OCI-LY7 (cell line): Measurements from ENCODE around the gene ABHD15.

ENCODE experiments used
- EZH2phosphoT487 ChIP-seq: fragments of 200-600 bp; sonication (generic); IDR thresholded peaks from 2 replicates; pipeline ENCODE4 v1.6.1; 2018; ENCODE audit warnings: low read depth, borderline replicate concordance, mild to moderate bottlenecking, mixed run types, antibody characterized with exemption, low read length, moderate library complexity, mixed read lengths
- TF ChIP-seq, protein P1 (sequence below): fragments of 200-600 bp; sonication (generic); conservative IDR thresholded peaks from 2 replicates; pipeline ENCODE4 v1.5.1; 2014; ENCODE audit warnings: mild to moderate bottlenecking, antibody characterized with exemption, low read length, moderate library complexity, mixed read lengths

DNA sequence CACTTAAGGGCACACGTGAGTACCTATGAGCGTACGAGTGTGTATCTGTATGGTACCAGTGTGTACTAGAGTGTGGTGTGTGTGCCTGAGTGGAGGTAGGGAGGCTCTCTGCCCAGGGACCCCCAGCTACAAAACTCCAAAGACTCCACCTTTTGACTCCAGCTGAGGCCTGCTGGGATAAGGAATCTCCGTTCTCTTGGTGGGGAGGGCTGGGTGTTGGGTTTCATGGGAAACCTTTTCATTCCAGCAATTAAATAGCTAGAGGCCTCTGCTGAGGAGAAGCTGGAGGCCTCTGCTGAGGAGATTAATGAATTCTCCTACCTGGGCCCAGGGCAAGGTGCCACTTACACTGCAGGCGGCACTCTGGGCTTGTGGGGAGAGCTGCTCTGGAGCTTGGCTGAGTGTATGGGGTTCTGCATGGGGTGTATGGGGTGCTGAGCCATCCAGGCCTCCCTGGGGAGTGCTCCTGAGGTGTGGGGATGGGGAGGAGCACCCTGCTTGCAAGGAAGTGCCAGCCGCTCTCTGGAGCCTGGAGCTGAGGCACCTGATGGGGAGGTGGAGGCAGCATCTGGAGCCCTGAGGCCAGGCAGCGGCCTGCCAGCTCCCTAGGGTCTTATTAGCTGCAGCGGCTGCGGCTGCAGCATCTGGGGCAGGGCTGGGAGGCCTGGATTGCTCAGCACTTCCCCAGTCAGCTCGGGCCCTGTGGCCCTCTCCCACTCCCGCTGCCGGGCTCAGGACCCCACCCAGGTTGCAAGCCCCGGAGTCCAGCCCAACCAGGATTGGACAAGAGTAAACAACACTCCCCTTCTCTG, 30.7 kb upstream of the ABHD15 start:
- TF ChIP-seq, protein P1, sequence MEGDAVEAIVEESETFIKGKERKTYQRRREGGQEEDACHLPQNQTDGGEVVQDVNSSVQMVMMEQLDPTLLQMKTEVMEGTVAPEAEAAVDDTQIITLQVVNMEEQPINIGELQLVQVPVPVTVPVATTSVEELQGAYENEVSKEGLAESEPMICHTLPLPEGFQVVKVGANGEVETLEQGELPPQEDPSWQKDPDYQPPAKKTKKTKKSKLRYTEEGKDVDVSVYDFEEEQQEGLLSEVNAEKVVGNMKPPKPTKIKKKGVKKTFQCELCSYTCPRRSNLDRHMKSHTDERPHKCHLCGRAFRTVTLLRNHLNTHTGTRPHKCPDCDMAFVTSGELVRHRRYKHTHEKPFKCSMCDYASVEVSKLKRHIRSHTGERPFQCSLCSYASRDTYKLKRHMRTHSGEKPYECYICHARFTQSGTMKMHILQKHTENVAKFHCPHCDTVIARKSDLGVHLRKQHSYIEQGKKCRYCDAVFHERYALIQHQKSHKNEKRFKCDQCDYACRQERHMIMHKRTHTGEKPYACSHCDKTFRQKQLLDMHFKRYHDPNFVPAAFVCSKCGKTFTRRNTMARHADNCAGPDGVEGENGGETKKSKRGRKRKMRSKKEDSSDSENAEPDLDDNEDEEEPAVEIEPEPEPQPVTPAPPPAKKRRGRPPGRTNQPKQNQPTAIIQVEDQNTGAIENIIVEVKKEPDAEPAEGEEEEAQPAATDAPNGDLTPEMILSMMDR = no peak
- TF ChIP-seq EZH2phosphoT487 = no peak
